CD8-positive, alpha-beta memory T cell (primary cell): Measurements from ENCODE around the gene CKAP2L. TPM values are rescaled to one million over a fixed set of nuclear protein-coding genes. Genes with fewer than 3 reads are reported as not detected.

ENCODE experiments used
- CTCF ChIA-PET: fragments of 350-600 bp; sonication (Branson Sonifier 250); formaldehyde crosslinking; loops from one replicate; lab custom pipeline; 2021; ENCODE audit warnings: antibody characterized with exemption; lab: Charles Lee
- POLR2A ChIA-PET: fragments of 350-600 bp; sonication (Branson Sonifier 250); formaldehyde crosslinking; loops from one replicate; lab custom pipeline; 2021; ENCODE audit warnings: antibody characterized with exemption; lab: Charles Lee
- DNase-seq, 5 donors: peaks; one replicate each; pipeline versions ENCODE4 v3.0.0 to v3.0.0-alpha.2; 2020 to 2022; ENCODE audit warnings: mixed read lengths in 1 of 5
- H3K27ac ChIP-seq: one replicate; pipeline ENCODE4 v1.7.0; 2013; ENCODE audit warnings: low read depth, mild to moderate bottlenecking, low read length, moderate library complexity
- H3K27me3 ChIP-seq: 2 replicates; pipeline ENCODE4 v1.7.0; 2013; ENCODE audit warnings: low read length, mild to moderate bottlenecking; ENCODE audit not compliant: insufficient read depth, poor library complexity, severe bottlenecking
- H3K36me3 ChIP-seq: 2 replicates; pipeline ENCODE4 v1.7.0; 2013; ENCODE audit warnings: mild to moderate bottlenecking, low read length, moderate library complexity; ENCODE audit not compliant: insufficient read depth
- H3K4me1 ChIP-seq: 2 replicates; pipeline ENCODE4 v1.7.0; 2013; ENCODE audit warnings: mild to moderate bottlenecking, low read length, moderate library complexity; ENCODE audit not compliant: insufficient read depth
- H3K4me3 ChIP-seq: 2 replicates; pipeline ENCODE4 v1.7.0; 2013; ENCODE audit warnings: mild to moderate bottlenecking, low read length
- H3K9me3 ChIP-seq: 2 replicates; pipeline ENCODE4 v1.7.0; 2013; ENCODE audit warnings: mild to moderate bottlenecking, low read length
- H3K27ac Mint-ChIP-seq, 8 donors: one replicate each; pipeline ENCODE4 v1.8.0; 2020 to 2021; ENCODE audit warnings: mixed read lengths in 8 of 8, mild to moderate bottlenecking in 6 of 8, inconsistent platforms in 3 of 8, moderate library complexity in 3 of 8
- H3K27me3 Mint-ChIP-seq, 2 donors: one replicate each; pipeline ENCODE4 v1.8.0; 2020 to 2021; ENCODE audit warnings: mixed read lengths in 2 of 2, mild to moderate bottlenecking in 1 of 2, moderate library complexity in 1 of 2
- H3K36me3 Mint-ChIP-seq, 3 donors: one replicate each; pipeline ENCODE4 v1.8.0; 2020 to 2021; ENCODE audit warnings: mixed read lengths in 3 of 3, inconsistent platforms in 1 of 3, mild to moderate bottlenecking in 1 of 3
- H3K4me1 Mint-ChIP-seq, 3 donors: one replicate each; pipeline ENCODE4 v1.8.0; 2020 to 2021; ENCODE audit warnings: mixed read lengths in 3 of 3, inconsistent platforms in 1 of 3, mild to moderate bottlenecking in 1 of 3
- H3K4me3 Mint-ChIP-seq, 7 donors: one replicate each; pipeline ENCODE4 v1.8.0; 2020 to 2021; ENCODE audit warnings: mixed read lengths in 7 of 7, mild to moderate bottlenecking in 6 of 7, moderate library complexity in 4 of 7, inconsistent platforms in 2 of 7
- H3K9me3 Mint-ChIP-seq, 5 donors: one replicate each; pipeline ENCODE4 v1.8.0; 2020 to 2022; ENCODE audit warnings: mixed read lengths in 5 of 5, mild to moderate bottlenecking in 3 of 5, moderate library complexity in 2 of 5, inconsistent platforms in 1 of 5
- polyA plus RNA-seq: library from polyadenylated mRNA; unstranded; fragments of 300-500 nt; fragmentation: Illumina TruSeq; gene quantifications from one replicate; pipeline ENCODE4 v1.2.3, GENCODE V29; 2021
- total RNA-seq, 2 experiments: library from RNA; stranded (reverse); gene quantifications; one replicate each; pipeline ENCODE4 v1.2.3, GENCODE V29; 2021

The CKAP2L gene
- total and polyA plus RNA-seq, 3 experiments from 2014 or later = 19.1 to 19.6 TPM; not detected in 1

DNA sequence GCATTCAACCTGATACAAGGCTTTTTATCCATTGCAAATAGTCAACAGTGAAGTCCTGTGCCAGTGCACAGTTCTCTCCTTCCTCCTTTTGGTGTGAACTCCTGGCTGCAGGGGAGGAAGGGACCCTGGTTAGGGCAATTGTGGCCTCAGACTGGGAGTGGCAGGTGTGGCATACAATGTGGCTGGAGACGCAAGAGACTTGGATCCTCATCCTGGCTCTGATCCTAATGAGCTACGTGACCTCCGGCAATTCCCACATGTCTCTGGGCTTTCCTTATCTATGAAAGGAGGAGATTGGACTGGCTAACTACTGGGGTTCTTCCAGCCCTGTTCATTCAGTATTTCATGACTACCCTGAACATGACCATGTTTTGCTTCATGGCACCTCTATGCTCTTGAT is 30.4 kb upstream of the CKAP2L start:
- Mint-ChIP-seq H3K36me3 (no peaks in the 10 kb centered on the region), H3K9me3 (no peaks in the 10 kb centered on the region), H3K4me1 (peaks cover 0 to 5% (median 2%) of the 10 kb centered on the region in 3 donors), H3K27ac (peak overlapping the region in 1 of 8 donors; percentile 27), H3K27me3 (peaks cover 0 to 7% of the 10 kb centered on the region in 2 donors), H3K4me3 (no peak overlapping the region)
- no peak for DNase-seq
- H3K27ac ChIP-seq = no peak overlapping the region
- CTCF ChIA-PET = no interaction called here
- no peaks in the 10 kb centered on the region for H3K36me3 ChIP-seq
- H3K9me3 ChIP-seq = no peaks in the 10 kb centered on the region
- H3K4me3 ChIP-seq = no peak overlapping the region
- no peaks in the 10 kb centered on the region for H3K4me1 ChIP-seq
- H3K27me3 ChIP-seq = no peaks in the 10 kb centered on the region
- POLR2A ChIA-PET = no interaction called here

DNA sequence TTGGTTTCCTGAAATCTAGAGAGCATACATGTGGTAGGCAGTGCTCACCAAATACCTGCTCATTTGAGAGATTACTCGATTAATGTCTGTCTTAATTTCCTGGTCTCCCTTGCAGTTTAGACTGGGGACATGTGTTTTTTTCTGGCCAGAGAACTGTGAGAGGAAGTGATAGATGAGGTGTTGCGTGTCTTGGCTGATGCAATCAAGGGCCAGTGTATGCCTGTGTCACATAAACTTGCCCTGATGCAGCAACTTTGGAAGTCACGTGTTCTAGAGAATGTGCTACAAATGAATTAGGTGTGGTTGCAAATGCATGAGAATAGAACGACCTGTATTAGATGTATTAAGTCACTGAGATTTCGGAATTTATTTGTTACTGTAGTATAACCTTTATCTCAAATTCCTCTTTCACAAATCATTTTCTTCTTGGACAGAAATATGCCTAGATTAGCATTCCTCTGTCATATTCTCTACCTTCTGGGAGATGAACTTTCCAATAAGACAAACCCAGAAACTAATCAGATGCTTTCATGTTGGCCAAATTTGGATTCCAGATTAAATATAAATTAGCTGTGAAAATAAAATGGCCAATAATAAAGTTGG is 29.8 kb upstream of the CKAP2L start:
- Histone ChIP-seq H3K9me3 (no peaks in the 10 kb centered on the region), H3K36me3 (no peaks in the 10 kb centered on the region), H3K27me3 (no peaks in the 10 kb centered on the region), H3K4me3 (no peak overlapping the region), H3K27ac (peak overlapping the region; percentile 64), H3K4me1 (no peaks in the 10 kb centered on the region)
- ChIA-PET POLR2A (no interaction called here), CTCF (no interaction called here)
- no peak overlapping the region for H3K4me3 Mint-ChIP-seq
- peaks cover 0 to 7% of the 10 kb centered on the region in 2 donors for H3K27me3 Mint-ChIP-seq
- no peaks in the 10 kb centered on the region for H3K36me3 Mint-ChIP-seq
- no peak for DNase-seq
- H3K4me1 Mint-ChIP-seq = peaks cover 0 to 5% (median 2%) of the 10 kb centered on the region in 3 donors
- H3K27ac Mint-ChIP-seq = no peak overlapping the region
- H3K9me3 Mint-ChIP-seq = no peaks in the 10 kb centered on the region

DNA sequence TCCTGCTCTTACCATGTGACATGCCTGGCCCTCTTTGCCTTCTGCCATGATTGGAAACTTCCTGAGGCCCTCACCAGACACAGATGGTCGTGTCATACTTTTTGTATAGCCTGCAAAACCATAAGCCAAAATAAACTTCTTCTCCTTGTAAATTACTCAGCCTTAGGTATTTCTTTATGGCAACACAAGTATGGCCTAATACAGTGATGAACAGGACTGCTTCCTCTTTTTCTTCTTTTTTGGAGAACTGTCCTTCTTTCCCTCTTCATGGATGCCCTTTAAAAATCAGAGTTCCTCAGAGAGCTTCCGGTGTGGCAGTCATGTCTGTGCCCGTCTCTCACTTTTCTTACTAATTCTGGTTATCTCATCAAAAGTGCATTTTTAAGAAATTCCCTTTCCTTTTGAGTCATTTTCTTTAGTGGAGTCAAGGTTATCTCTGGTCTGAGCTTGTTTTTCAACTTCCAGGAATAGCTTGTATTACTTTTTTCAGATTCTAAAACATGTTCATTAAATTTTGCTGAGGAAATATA is 29.1 kb upstream of the CKAP2L start:
- DNase-seq = no peak
- H3K36me3 ChIP-seq = no peaks in the 10 kb centered on the region
- Mint-ChIP-seq H3K9me3 (no peaks in the 10 kb centered on the region), H3K4me1 (peaks cover 0 to 5% (median 2%) of the 10 kb centered on the region in 3 donors), H3K27ac (no peak overlapping the region), H3K4me3 (no peak overlapping the region), H3K27me3 (peaks cover 0 to 7% of the 10 kb centered on the region in 2 donors), H3K36me3 (no peaks in the 10 kb centered on the region)
- H3K9me3 ChIP-seq = no peaks in the 10 kb centered on the region
- POLR2A ChIA-PET = no interaction called here
- CTCF ChIA-PET = interaction anchor here (1.1 kb wide), 1 partner anchor 67 kb away, joined by 3 read pairs; no protein-coding TSS in a partner anchor
- no peaks in the 10 kb centered on the region for H3K4me1 ChIP-seq
- H3K27ac ChIP-seq = peak overlapping the region; percentile 64
- H3K4me3 ChIP-seq = no peak overlapping the region
- H3K27me3 ChIP-seq = no peaks in the 10 kb centered on the region

DNA sequence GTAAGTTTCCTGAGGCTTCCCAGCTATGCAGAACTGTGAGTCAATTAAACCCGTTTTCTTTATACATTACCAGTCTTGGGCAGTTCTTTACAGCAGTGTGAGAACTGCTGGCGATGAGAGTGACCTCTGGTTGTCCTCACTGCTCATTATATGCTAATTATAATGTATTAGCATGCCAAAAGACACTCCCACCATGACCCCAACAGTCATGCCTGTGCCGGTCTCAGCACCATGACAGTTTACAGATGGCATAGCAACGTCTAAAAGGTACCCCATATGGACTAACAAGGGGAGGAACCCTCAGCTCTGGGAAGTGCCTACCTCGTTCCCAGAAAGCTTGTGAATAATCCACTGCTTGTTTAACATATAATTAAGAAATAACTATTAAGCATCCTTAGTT is 28.0 kb upstream of the CKAP2L start:
- peaks cover 0 to 5% (median 2%) of the 10 kb centered on the region in 3 donors for H3K4me1 Mint-ChIP-seq
- Histone ChIP-seq H3K36me3 (no peaks in the 10 kb centered on the region), H3K9me3 (no peaks in the 10 kb centered on the region), H3K27ac (no peak overlapping the region), H3K4me3 (no peak overlapping the region), H3K4me1 (no peaks in the 10 kb centered on the region), H3K27me3 (no peaks in the 10 kb centered on the region)
- no peak overlapping the region for H3K4me3 Mint-ChIP-seq
- peaks cover 2 to 4% of the 10 kb centered on the region in 2 donors for H3K27me3 Mint-ChIP-seq
- no peaks in the 10 kb centered on the region for H3K9me3 Mint-ChIP-seq
- CTCF ChIA-PET = interaction anchor here (1.1 kb wide), 1 partner anchor 66 kb away, joined by 3 read pairs; no protein-coding TSS in a partner anchor
- H3K27ac Mint-ChIP-seq = no peak overlapping the region
- no peak for DNase-seq
- H3K36me3 Mint-ChIP-seq = no peaks in the 10 kb centered on the region
- POLR2A ChIA-PET = no interaction called here

DNA sequence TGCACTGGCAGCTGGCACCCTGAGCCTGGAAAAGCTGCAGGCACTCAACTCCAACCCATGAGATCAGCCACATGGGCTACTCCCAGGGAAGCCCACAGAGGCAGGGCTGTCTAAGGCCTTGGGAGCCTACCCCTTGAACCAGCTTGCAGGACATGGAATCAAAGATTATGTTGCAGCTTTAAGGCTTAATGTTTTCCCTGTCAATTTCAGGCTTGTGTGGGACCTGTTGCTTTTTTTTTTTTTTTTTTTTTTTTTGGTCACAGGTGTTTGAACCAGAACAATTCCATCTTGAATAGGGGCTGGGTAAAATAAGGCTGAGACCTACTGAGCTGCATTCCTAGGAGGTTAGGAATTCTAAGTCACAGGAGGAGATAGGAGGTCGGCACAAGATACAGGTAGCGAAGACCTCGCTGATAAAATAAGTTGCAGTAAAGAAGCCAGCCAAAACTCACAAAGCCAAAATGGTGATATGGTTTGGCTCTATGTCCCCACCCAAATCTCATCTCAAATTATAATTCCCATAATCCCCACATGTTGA is 27.4 kb upstream of the CKAP2L start:
- no peak for DNase-seq
- Histone ChIP-seq H3K27ac (no peak overlapping the region), H3K4me1 (no peaks in the 10 kb centered on the region), H3K36me3 (no peaks in the 10 kb centered on the region), H3K27me3 (no peaks in the 10 kb centered on the region), H3K9me3 (no peaks in the 10 kb centered on the region), H3K4me3 (no peak overlapping the region)
- ChIA-PET POLR2A (no interaction called here), CTCF (no interaction called here)
- Mint-ChIP-seq H3K27ac (no peak overlapping the region), H3K9me3 (no peaks in the 10 kb centered on the region), H3K4me3 (no peak overlapping the region), H3K27me3 (peaks cover 2 to 8% of the 10 kb centered on the region in 2 donors), H3K36me3 (peaks cover 0 to 1% (median 0%) of the 10 kb centered on the region in 3 donors), H3K4me1 (peaks cover 0 to 5% (median 2%) of the 10 kb centered on the region in 3 donors)

DNA sequence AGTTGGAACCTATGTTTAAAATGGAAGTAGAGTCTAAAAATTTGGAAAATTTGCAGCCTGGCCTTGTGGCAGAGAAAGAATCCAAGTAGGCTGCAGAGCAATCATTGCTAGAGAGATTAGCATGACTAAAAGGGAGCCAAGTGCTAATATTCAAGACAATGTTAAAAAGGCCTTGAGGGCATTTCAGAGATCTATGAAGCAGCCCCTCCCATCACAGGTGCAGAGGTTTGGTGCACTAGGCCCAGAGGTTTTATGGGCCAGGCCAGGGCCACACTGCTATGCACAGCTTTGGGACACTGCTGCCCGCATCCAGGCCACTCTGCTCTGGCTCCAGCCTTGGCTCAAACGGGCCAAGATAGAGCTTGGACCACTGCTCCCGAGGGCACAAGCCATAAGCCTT is 26.6 kb upstream of the CKAP2L start:
- Histone ChIP-seq H3K9me3 (no peaks in the 10 kb centered on the region), H3K36me3 (no peaks in the 10 kb centered on the region), H3K27me3 (no peaks in the 10 kb centered on the region), H3K27ac (no peak overlapping the region), H3K4me1 (no peaks in the 10 kb centered on the region), H3K4me3 (no peak overlapping the region)
- Mint-ChIP-seq H3K4me3 (no peak overlapping the region), H3K9me3 (no peaks in the 10 kb centered on the region), H3K4me1 (peaks cover 0 to 5% (median 2%) of the 10 kb centered on the region in 3 donors), H3K36me3 (peaks cover 0 to 1% (median 0%) of the 10 kb centered on the region in 3 donors), H3K27me3 (peaks cover 2 to 9% of the 10 kb centered on the region in 2 donors), H3K27ac (no peak overlapping the region)
- DNase-seq = no peak
- ChIA-PET CTCF (no interaction called here), POLR2A (no interaction called here)

DNA sequence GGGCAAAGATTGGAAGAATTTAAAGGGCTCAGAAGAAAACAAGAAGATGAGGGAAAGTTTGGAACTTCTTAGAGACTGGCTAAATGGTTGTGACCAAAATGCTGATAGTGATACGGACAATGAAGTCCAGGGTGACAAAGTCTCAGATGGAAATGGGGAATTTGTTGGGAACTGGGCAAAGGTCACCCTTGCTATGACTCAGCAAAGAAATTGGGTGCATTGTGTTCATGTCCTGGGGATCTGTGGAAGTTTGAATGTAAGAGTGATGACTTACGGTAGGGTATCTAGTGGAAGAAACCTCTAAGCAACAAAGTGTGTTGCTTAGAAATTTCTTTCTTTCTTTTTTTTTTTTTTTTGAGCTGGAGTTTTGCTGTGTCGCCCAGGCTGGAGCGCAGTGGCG is 25.9 kb upstream of the CKAP2L start:
- H3K27ac ChIP-seq = no peak overlapping the region
- H3K36me3 ChIP-seq = no peaks in the 10 kb centered on the region
- peaks cover 0 to 1% (median 0%) of the 10 kb centered on the region in 3 donors for H3K36me3 Mint-ChIP-seq
- peaks cover 2 to 15% of the 10 kb centered on the region in 2 donors for H3K27me3 Mint-ChIP-seq
- no peaks in the 10 kb centered on the region for H3K4me1 ChIP-seq
- POLR2A ChIA-PET = no interaction called here
- DNase-seq = no peak
- no peak overlapping the region for H3K27ac Mint-ChIP-seq
- CTCF ChIA-PET = no interaction called here
- H3K27me3 ChIP-seq = no peaks in the 10 kb centered on the region
- no peak overlapping the region for H3K4me3 Mint-ChIP-seq
- H3K4me3 ChIP-seq = no peak overlapping the region
- no peaks in the 10 kb centered on the region for H3K9me3 Mint-ChIP-seq
- H3K4me1 Mint-ChIP-seq = peaks cover 0 to 5% (median 2%) of the 10 kb centered on the region in 3 donors
- H3K9me3 ChIP-seq = no peaks in the 10 kb centered on the region

DNA sequence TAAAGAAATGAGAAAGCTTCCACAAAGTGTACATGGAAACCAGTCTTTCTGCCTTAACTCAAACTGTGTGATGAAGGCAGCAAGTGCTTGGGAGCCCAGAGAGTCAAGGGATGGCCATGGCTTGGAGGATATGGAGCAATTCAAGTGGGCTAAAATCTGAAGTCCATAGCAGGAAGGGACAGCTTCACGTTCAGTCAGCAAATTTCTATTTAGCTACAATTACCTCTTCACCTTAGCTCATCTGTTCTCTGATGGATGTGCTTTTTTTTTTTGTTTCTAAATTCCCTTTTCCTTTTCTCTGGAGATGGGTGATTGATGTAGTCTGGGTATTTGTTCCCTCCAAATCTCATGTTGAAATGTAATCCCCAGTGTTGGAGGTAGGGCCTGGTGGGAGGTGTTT is 24.8 kb upstream of the CKAP2L start:
- H3K4me3 Mint-ChIP-seq = no peak overlapping the region

More for the DNA sequence above, 24.8 kb upstream of the CKAP2L start:
- Histone ChIP-seq H3K4me1 (no peaks in the 10 kb centered on the region), H3K9me3 (no peaks in the 10 kb centered on the region), H3K4me3 (no peak overlapping the region), H3K36me3 (no peaks in the 10 kb centered on the region), H3K27me3 (no peaks in the 10 kb centered on the region), H3K27ac (no peak overlapping the region)
- ChIA-PET POLR2A (no interaction called here), CTCF (interaction anchor here (0.6 kb wide), 1 partner anchor 918 kb away, joined by 3 read pairs; no protein-coding TSS in a partner anchor)
- peaks cover 0 to 4% (median 2%) of the 10 kb centered on the region in 3 donors for H3K4me1 Mint-ChIP-seq
- peak overlapping the region in 1 of 8 donors; percentile 66 for H3K27ac Mint-ChIP-seq
- DNase-seq = no peak
- peaks cover 0 to 1% (median 0%) of the 10 kb centered on the region in 3 donors for H3K36me3 Mint-ChIP-seq
- H3K9me3 Mint-ChIP-seq = no peaks in the 10 kb centered on the region
- H3K27me3 Mint-ChIP-seq = peaks cover 2 to 25% of the 10 kb centered on the region in 2 donors
